K562 (cell line): Measurements from ENCODE around the gene RINL. TPM values are rescaled to one million over a fixed set of nuclear protein-coding genes. Genes with fewer than 3 reads are reported as not detected.
A peak's percentile ranks its signal among the peaks of the same experiment; 100 is the strongest.

ENCODE experiments used
- ATAC-seq: fragments of 200-7000 bp; cut with Tn5 transposase; 3 replicates; pipeline ENCODE4 v1.9.1; 2020; ENCODE audit warnings: moderate library complexity
- BruUV-seq: library from RNA; stranded (reverse); fragments of 400-500 nt; replicated peaks from 2 replicates; lab custom pipeline; 2021; lab: Mats Ljungman, UMichigan
- CTCF ChIA-PET: fragments of 300-600 bp; formaldehyde crosslinking; extraction: SDS; loops from one replicate; lab custom pipeline; 2021; ENCODE audit warnings: low intra/inter-chr PET ratio; lab: Yijun Ruan, JAX
- POLR2A ChIA-PET: fragments of 300-600, 350-650 bp; sonication (Branson Sonifier 250); formaldehyde crosslinking; extraction: SDS; loops from one replicate; lab custom pipeline; 2021; ENCODE audit warnings: antibody characterized with exemption, inconsistent platforms; lab: Yijun Ruan, JAX
- DNase-seq, 4 experiments: peaks; one replicate each; pipeline versions ENCODE4 v3.0.0 to v3.0.0-alpha.2; 2011 to 2018; ENCODE audit warnings: low spot score in 3 of 4, mixed read lengths in 3 of 4; ENCODE audit errors: extremely low read depth in 1 of 4
- FAIRE-seq: peaks from 2 replicates; lab custom pipeline; 2011; peaks lifted over from hg19 to GRCh38; lab: Jason Lieb, UNC
- H2AFZ ChIP-seq: 2 replicates; pipeline ENCODE4 v1.6.0; 2011; ENCODE audit warnings: low read depth, low read length, control low read depth, inconsistent platforms
- H3K27ac ChIP-seq: fragments of 200-600 bp; 3 replicates; pipeline ENCODE4 v1.8.0; 2011; ENCODE audit warnings: low read depth, mild to moderate bottlenecking, control low read depth, inconsistent platforms, low read length, moderate library complexity, mixed read lengths; ENCODE audit errors: extremely low read depth
- H3K27me3 ChIP-seq, 2 experiments: fragments of 300-600 bp in 1 of 2; 2 replicates in 1 of 2; 3 replicates in 1 of 2; pipeline versions ENCODE4 v1.6.0 to v1.8.0; 2011; ENCODE audit warnings: inconsistent platforms in 2 of 2, low read length in 2 of 2, mild to moderate bottlenecking in 1 of 2, mixed read lengths in 1 of 2, moderate library complexity in 1 of 2; ENCODE audit not compliant: control insufficient read depth in 2 of 2, insufficient read depth in 2 of 2
- H3K36me3 ChIP-seq: fragments of 300-600 bp; 3 replicates; pipeline ENCODE4 v1.8.0; 2011; ENCODE audit warnings: mild to moderate bottlenecking, low read length, inconsistent platforms; ENCODE audit not compliant: control insufficient read depth, insufficient read depth
- H3K4me1 ChIP-seq, 2 experiments: fragments of 200-600 bp in 1 of 2; replicated peaks in 1 of 2; 2 replicates in 1 of 2; 3 replicates in 1 of 2; pipeline versions ENCODE4 v1.5.1 to v1.8.0; 2011; ENCODE audit warnings: inconsistent platforms in 2 of 2, low read length in 2 of 2, mild to moderate bottlenecking in 1 of 2, mixed read lengths in 1 of 2, moderate library complexity in 1 of 2; ENCODE audit not compliant: control insufficient read depth in 2 of 2, insufficient read depth in 2 of 2
- H3K4me2 ChIP-seq: 2 replicates; pipeline ENCODE4 v1.6.1; 2011; ENCODE audit warnings: low read length, control low read depth, inconsistent platforms, mixed read lengths; ENCODE audit not compliant: insufficient read depth
- H3K4me3 ChIP-seq: fragments of 200-600 bp; sonication (generic), shearing (Covaris generic); 2 replicates; pipeline ENCODE4 v1.5.1; 2016; ENCODE audit warnings: control low read depth, inconsistent platforms
- H3K79me2 ChIP-seq: fragments of 200-600 bp; 3 replicates; pipeline ENCODE4 v1.8.0; 2011; ENCODE audit warnings: low read length, inconsistent platforms; ENCODE audit not compliant: control insufficient read depth, insufficient read depth
- H3K9ac ChIP-seq, 2 experiments: 2 replicates each; pipeline versions ENCODE4 v1.6.0 to v1.6.1; 2011; ENCODE audit warnings: low read depth in 2 of 2, low read length in 2 of 2, control low read depth in 1 of 2, inconsistent platforms in 1 of 2, mild to moderate bottlenecking in 1 of 2, mixed read lengths in 1 of 2; ENCODE audit not compliant: insufficient read depth in 1 of 2
- H3K9me1 ChIP-seq: one replicate; pipeline ENCODE4 v1.6.0; 2011; ENCODE audit warnings: inconsistent platforms, mild to moderate bottlenecking, low read length, moderate library complexity; ENCODE audit not compliant: control insufficient read depth, insufficient read depth
- H3K9me3 ChIP-seq: replicated peaks from 2 replicates; pipeline ENCODE4 v1.5.1; 2011; ENCODE audit warnings: low read depth, low read length, inconsistent platforms; ENCODE audit not compliant: control insufficient read depth, insufficient read depth
- H4K20me1 ChIP-seq: replicated peaks from 2 replicates; pipeline ENCODE4 v1.6.1; 2011; ENCODE audit warnings: low read length, inconsistent platforms, mixed read lengths; ENCODE audit not compliant: control insufficient read depth, insufficient read depth
- CBFA2T2 ChIP-seq: fragments of 450-650 bp; conservative IDR thresholded peaks from 2 replicates; pipeline ENCODE4 v1.6.1; 2017; ENCODE audit warnings: mild to moderate bottlenecking
- E2F1 ChIP-seq: sonication (generic); formaldehyde crosslinking; IDR thresholded peaks from 2 replicates; pipeline ENCODE4 v1.8.1; 2023; ENCODE audit warnings: mild to moderate bottlenecking, missing genetic modification reagents, moderate library complexity
- E2F3 ChIP-seq: fragments of 250-450 bp; sonication (Bioruptor Pico); IDR thresholded peaks from 2 replicates; pipeline ENCODE4 v1.4.0; 2020; ENCODE audit warnings: mild to moderate bottlenecking
- ERF ChIP-seq: fragments of 450-650 bp; formaldehyde crosslinking; IDR thresholded peaks from 2 replicates; pipeline ENCODE4 v1.4.0; 2020; ENCODE audit warnings: mild to moderate bottlenecking, mixed read lengths
- FOSL1 ChIP-seq: fragments of 200-800 bp; sonication (Bioruptor generic); conservative IDR thresholded peaks from 2 replicates; pipeline ENCODE4 v1.6.1; 2016; ENCODE audit warnings: missing genetic modification characterization, missing compliant biosample characterization
- HDAC1 ChIP-seq, 2 experiments: fragments of 450-650 bp; IDR thresholded peaks; 2 replicates each; pipeline ENCODE4 v1.6.1; 2016 to 2017; ENCODE audit warnings: inconsistent platforms in 1 of 2, mild to moderate bottlenecking in 1 of 2, moderate library complexity in 1 of 2
- LARP7 ChIP-seq: fragments of 450-650 bp; IDR thresholded peaks from 2 replicates; pipeline ENCODE4 v1.6.1; 2016
- NCOA4 ChIP-seq: fragments of 450-650 bp; IDR thresholded peaks from 2 replicates; pipeline ENCODE4 v1.6.1; 2018; ENCODE audit warnings: mild to moderate bottlenecking; ENCODE audit not compliant: partially characterized antibody
- RB1 ChIP-seq: fragments of 450-650 bp; IDR thresholded peaks from 2 replicates; pipeline ENCODE4 v1.6.1; 2017; ENCODE audit warnings: low read depth, mild to moderate bottlenecking
- SOX6 ChIP-seq: fragments of 450-650 bp; IDR thresholded peaks from 2 replicates; pipeline ENCODE4 v1.6.1; 2014; ENCODE audit warnings: mild to moderate bottlenecking
- TAF15 ChIP-seq: fragments of 200-400 bp; formaldehyde crosslinking; IDR thresholded peaks from 2 replicates; pipeline ENCODE4 v1.6.1; 2017; ENCODE audit warnings: mild to moderate bottlenecking, low read depth, low read length, moderate library complexity
- UBTF ChIP-seq, 2 experiments: IDR thresholded peaks; 2 replicates each; pipeline ENCODE4 v1.6.1; 2012; ENCODE audit warnings: improper control_type of control experiment in 2 of 2, low read depth in 2 of 2, low read length in 2 of 2, borderline replicate concordance in 1 of 2
- XRCC4 ChIP-seq: IDR thresholded peaks from one replicate; pipeline ENCODE4 v1.6.1; 2011; ENCODE audit not compliant: insufficient read depth, insufficient read length; ENCODE audit errors: extremely low read depth
- ZNF197 ChIP-seq: fragments of 200-800 bp; sonication (Bioruptor generic); IDR thresholded peaks from 2 replicates; pipeline ENCODE4 v1.6.1; 2016; ENCODE audit warnings: low read depth, missing genetic modification characterization, missing compliant biosample characterization
- ZNF561 ChIP-seq: fragments of 450-650 bp; formaldehyde crosslinking; conservative IDR thresholded peaks from 2 replicates; pipeline ENCODE4 v1.4.0; 2020; ENCODE audit warnings: mild to moderate bottlenecking, moderate library complexity
- ZNF766 ChIP-seq: fragments of 200-800 bp; sonication (Bioruptor generic); conservative IDR thresholded peaks from 2 replicates; pipeline ENCODE4 v1.6.1; 2016; ENCODE audit warnings: missing genetic modification characterization, missing compliant biosample characterization
- ZNF778 ChIP-seq: fragments of 450-650 bp; formaldehyde crosslinking; IDR thresholded peaks from 2 replicates; pipeline ENCODE4 v1.4.0; 2020; ENCODE audit warnings: mild to moderate bottlenecking, moderate library complexity
- WGBS: fragments of 100-300 bp; shearing (Covaris generic); methylation state at CpG from one replicate; pipeline ENCODE4 v1.1.6; 2016; ENCODE audit warnings: low coverage, mixed read lengths; ENCODE audit not compliant: insufficient coverage; ENCODE audit errors: missing lambda C conversion rate; 5-methylcytosine and 5-hydroxymethylcytosine counted together
- in situ Hi-C: fragments of 300-500 bp; cut with MboI; formaldehyde crosslinking; loops from 4 replicates; pipeline ENCODE4 v1.15.0; 2018; ENCODE audit warnings: inconsistent platforms, mixed read lengths
- intact Hi-C: fragments of 100-400 bp; cut with micrococcal nuclease; formaldehyde crosslinking; loops from 2 replicates; pipeline ENCODE4 v1.14.2; 2022
- polyA plus RNA-seq, 8 experiments: library from polyadenylated mRNA; depleted of rRNA in 4 of 8; stranded (reverse) in 5 of 8; unstranded in 3 of 8; fragments of >200 nt; fragmentation: Nextera tagmentation in 2 of 8; fragmentation: Illumina TruSeq in 1 of 8; extraction: Ambion mirVana in 2 of 8; extraction: Trizol in 1 of 8; gene quantifications; 2 replicates each; pipeline versions ENCODE4 v1.2.1 to v1.2.3, GENCODE V29; 2011 to 2014; ENCODE audit warnings: inconsistent platforms in 1 of 8, missing spikeins in 1 of 8
- total RNA-seq, 7 experiments: library from RNA; depleted of rRNA in 6 of 7; stranded (reverse); fragments of >200 nt in 6 of 7; fragmentation: Illumina TruSeq in 2 of 7; extraction: Trizol in 2 of 7; gene quantifications; 2 replicates each; pipeline versions ENCODE4 v1.2.1 to v1.2.3, GENCODE V29; 2011 to 2021; ENCODE audit warnings: low replicate concordance in 1 of 7
- TF ChIP-seq, protein P1 (sequence below), 2 experiments: fragments of 450-650 bp; conservative IDR thresholded peaks; 2 replicates each; pipeline ENCODE4 v1.6.1; 2017; ENCODE audit warnings: mild to moderate bottlenecking in 2 of 2, moderate library complexity in 2 of 2

The RINL gene
- total and polyA plus RNA-seq, 9 of the 15 experiments (the other 6 are each of a cell fraction or from before 2014, with no cell fraction given), result 0.82 to 10.9 (median 4.9) TPM

- Histone ChIP-seq H2AFZ (0 out of 2 replicates have a peak overlapping the region, but pooled peaks have one; percentile 20), H4K20me1 (no peaks in the 10 kb centered on the region), H3K27ac (no peak overlapping the region), H3K27me3 (no peaks in the 10 kb centered on the region), H3K4me2 (no peak overlapping the region), H3K4me1 (peaks cover 12 to 37% of the 10 kb centered on the region in 2 experiments), H3K9me1 (no peaks in the 10 kb centered on the region), H3K79me2 (no peaks in the 10 kb centered on the region), H3K9ac (no peak overlapping the region; a peak in 1 of 4 replicates), H3K9me3 (no peaks in the 10 kb centered on the region), H3K36me3 (no peaks in the 10 kb centered on the region), H3K4me3 (no peak overlapping the region)
- FAIRE-seq, result no peak
- intact Hi-C loops (no loop called here), in situ Hi-C loops (no loop called here)
- ATAC-seq, result no peak
- WGBS, result 45% methylated on average over 10 of the region's 10 CpGs
- CTCF ChIA-PET, result no interaction called here
- POLR2A ChIA-PET, result interaction anchor here (0.5 kb wide), 1 partner anchor 531 kb away, joined by 3 read pairs; no protein-coding TSS in a partner anchor
- BruUV-seq, result no TSS peak
- TF ChIP-seq ZNF778 (CRISPR knock-in tag), result no peak
- TF ChIP-seq, protein P1, sequence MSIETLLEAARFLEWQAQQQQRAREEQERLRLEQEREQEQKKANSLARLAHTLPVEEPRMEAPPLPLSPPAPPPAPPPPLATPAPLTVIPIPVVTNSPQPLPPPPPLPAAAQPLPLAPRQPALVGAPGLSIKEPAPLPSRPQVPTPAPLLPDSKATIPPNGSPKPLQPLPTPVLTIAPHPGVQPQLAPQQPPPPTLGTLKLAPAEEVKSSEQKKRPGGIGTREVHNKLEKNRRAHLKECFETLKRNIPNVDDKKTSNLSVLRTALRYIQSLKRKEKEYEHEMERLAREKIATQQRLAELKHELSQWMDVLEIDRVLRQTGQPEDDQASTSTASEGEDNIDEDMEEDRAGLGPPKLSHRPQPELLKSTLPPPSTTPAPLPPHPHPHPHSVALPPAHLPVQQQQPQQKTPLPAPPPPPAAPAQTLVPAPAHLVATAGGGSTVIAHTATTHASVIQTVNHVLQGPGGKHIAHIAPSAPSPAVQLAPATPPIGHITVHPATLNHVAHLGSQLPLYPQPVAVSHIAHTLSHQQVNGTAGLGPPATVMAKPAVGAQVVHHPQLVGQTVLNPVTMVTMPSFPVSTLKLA (conservative IDR thresholded peaks at IDR 0.05), result no peak
- TF ChIP-seq SOX6, result no peak
- TF ChIP-seq ERF (CRISPR knock-in tag), result no peak
- no peak for TF ChIP-seq CBFA2T2
- no peak for TF ChIP-seq ZNF766 (CRISPR knock-in tag)
- no peak for TF ChIP-seq RB1
- TF ChIP-seq HDAC1 (IDR thresholded peaks at IDR 0.05), result no peak
- TF ChIP-seq ZNF197 (CRISPR knock-in tag), result no peak
- no peak for TF ChIP-seq ZNF561 (CRISPR knock-in tag)
- no peak for TF ChIP-seq TAF15
- TF ChIP-seq E2F1 (CRISPR knock-in tag), result no peak
- TF ChIP-seq UBTF (IDR thresholded peaks at IDR 0.05; ENCODE audit: borderline replicate concordance in 1 of 2, low read depth in 2 of 2, low read length in 2 of 2), result no peak
- no peak for TF ChIP-seq LARP7
- no peak for TF ChIP-seq E2F3 (CRISPR knock-in tag)
- no peak for TF ChIP-seq NCOA4
- no peak for TF ChIP-seq XRCC4
- TF ChIP-seq FOSL1, result no peak
- DNase-seq, result no peak
Observed at GRCh38 chr19:38867171-38867780, 10.8 kb downstream of the RINL start.
